ENCODE data around the gene ARHGAP42.

ARHGAP42 gene

GRCh38 chr11:101034076-101034475, 347.0 kb downstream of the ARHGAP42 start:
- H3K4me3 ChIP-seq (ENCODE audit: control insufficient read depth, low read depth, low read length): no peak overlapping the region
- no peak for DNase-seq (ENCODE audit: low read depth)
- TF ChIP-seq, protein P1, sequence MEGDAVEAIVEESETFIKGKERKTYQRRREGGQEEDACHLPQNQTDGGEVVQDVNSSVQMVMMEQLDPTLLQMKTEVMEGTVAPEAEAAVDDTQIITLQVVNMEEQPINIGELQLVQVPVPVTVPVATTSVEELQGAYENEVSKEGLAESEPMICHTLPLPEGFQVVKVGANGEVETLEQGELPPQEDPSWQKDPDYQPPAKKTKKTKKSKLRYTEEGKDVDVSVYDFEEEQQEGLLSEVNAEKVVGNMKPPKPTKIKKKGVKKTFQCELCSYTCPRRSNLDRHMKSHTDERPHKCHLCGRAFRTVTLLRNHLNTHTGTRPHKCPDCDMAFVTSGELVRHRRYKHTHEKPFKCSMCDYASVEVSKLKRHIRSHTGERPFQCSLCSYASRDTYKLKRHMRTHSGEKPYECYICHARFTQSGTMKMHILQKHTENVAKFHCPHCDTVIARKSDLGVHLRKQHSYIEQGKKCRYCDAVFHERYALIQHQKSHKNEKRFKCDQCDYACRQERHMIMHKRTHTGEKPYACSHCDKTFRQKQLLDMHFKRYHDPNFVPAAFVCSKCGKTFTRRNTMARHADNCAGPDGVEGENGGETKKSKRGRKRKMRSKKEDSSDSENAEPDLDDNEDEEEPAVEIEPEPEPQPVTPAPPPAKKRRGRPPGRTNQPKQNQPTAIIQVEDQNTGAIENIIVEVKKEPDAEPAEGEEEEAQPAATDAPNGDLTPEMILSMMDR (IDR thresholded peaks at IDR 0.05; ENCODE audit: control insufficient read depth, insufficient read depth, low read depth, low read length, missing control alignments): no peak

- no peak for DNase-seq (ENCODE audit: low read depth)
- H3K4me3 ChIP-seq (ENCODE audit: control insufficient read depth, low read depth, low read length): no peak overlapping the region
- TF ChIP-seq, protein P1 (IDR thresholded peaks at IDR 0.05; ENCODE audit: control insufficient read depth, insufficient read depth, low read depth, low read length, missing control alignments): no peak
These were observed 348.8 kb downstream of the ARHGAP42 start for GRCh38 chr11:101035872-101036271.
